Neural progenitor cell (in vitro differentiated cells): ENCODE results near the gene WAC. TPM values are rescaled to one million over a fixed set of nuclear protein-coding genes. Genes with fewer than 3 reads are reported as not detected.

Experiments used
- DNase-seq: peaks from one replicate; pipeline ENCODE4 v3.0.0-alpha.2; 2016; ENCODE audit warnings: low spot score
- H2AFZ ChIP-seq: fragments of 200-600 bp; sonication (generic); replicated peaks from 2 replicates; pipeline ENCODE4 v1.6.1; 2016; ENCODE audit warnings: antibody characterized with exemption
- H3F3A ChIP-seq: fragments of 200-600 bp; sonication (generic); 2 replicates; pipeline ENCODE4 v1.6.1; 2016; ENCODE audit warnings: antibody characterized with exemption, low read depth
- H3K27ac ChIP-seq: fragments of 200-600 bp; sonication (generic); 2 replicates; pipeline ENCODE4 v1.5.1; 2016; ENCODE audit warnings: mild to moderate bottlenecking
- H3K27me3 ChIP-seq: fragments of 200-600 bp; sonication (generic); 2 replicates; pipeline ENCODE4 v1.6.1; 2016; ENCODE audit warnings: mild to moderate bottlenecking, moderate library complexity
- H3K36me3 ChIP-seq: fragments of 200-600 bp; sonication (generic); 2 replicates; pipeline ENCODE4 v1.5.1; 2016
- H3K4me1 ChIP-seq: fragments of 200-600 bp; sonication (generic); 2 replicates; pipeline ENCODE4 v1.6.1; 2016; ENCODE audit warnings: mixed run types
- H3K4me2 ChIP-seq: fragments of 200-600 bp; sonication (generic); 2 replicates; pipeline ENCODE4 v1.6.1; 2016
- H3K4me3 ChIP-seq: fragments of 200-600 bp; sonication (generic); 2 replicates; pipeline ENCODE4 v1.5.1; 2016
- H3K79me2 ChIP-seq: fragments of 200-600 bp; sonication (generic); 2 replicates; pipeline ENCODE4 v1.6.1; 2016; ENCODE audit warnings: low read depth
- H3K9ac ChIP-seq: fragments of 200-600 bp; sonication (generic); 2 replicates; pipeline ENCODE4 v1.6.1; 2016
- H3K9me3 ChIP-seq: fragments of 200-600 bp; sonication (generic); 2 replicates; pipeline ENCODE4 v1.5.1; 2016; ENCODE audit warnings: low read depth
- H4K20me1 ChIP-seq: fragments of 200-600 bp; sonication (generic); 2 replicates; pipeline ENCODE4 v1.6.1; 2016; ENCODE audit warnings: low read depth
- H3K27ac Mint-ChIP-seq: 3 replicates; pipeline ENCODE4 v1.8.0; 2021; ENCODE audit warnings: mixed read lengths
- H3K27me3 Mint-ChIP-seq: 2 replicates; pipeline ENCODE4 v1.8.0; 2022; ENCODE audit warnings: low read depth, mild to moderate bottlenecking, inconsistent platforms, moderate library complexity, mixed read lengths; ENCODE audit not compliant: insufficient read depth
- H3K36me3 Mint-ChIP-seq: 3 replicates; pipeline ENCODE4 v1.8.0; 2021; ENCODE audit warnings: mixed read lengths
- H3K4me1 Mint-ChIP-seq: 3 replicates; pipeline ENCODE4 v1.8.0; 2021; ENCODE audit warnings: mixed read lengths
- H3K4me3 Mint-ChIP-seq: 3 replicates; pipeline ENCODE4 v1.8.0; 2021; ENCODE audit warnings: mild to moderate bottlenecking, moderate library complexity, mixed read lengths
- H3K9me3 Mint-ChIP-seq: 3 replicates; pipeline ENCODE4 v1.8.0; 2020; ENCODE audit warnings: mixed read lengths
- EZH2 ChIP-seq: fragments of 200-600 bp; sonication (generic); IDR thresholded peaks from 2 replicates; pipeline ENCODE4 v1.6.1; 2017; ENCODE audit warnings: antibody characterized with exemption, mild to moderate bottlenecking, moderate library complexity
- EZH2phosphoT487 ChIP-seq: fragments of 200-600 bp; sonication (generic); IDR thresholded peaks from 2 replicates; pipeline ENCODE4 v1.6.1; 2017; ENCODE audit warnings: antibody characterized with exemption
- small RNA-seq: library from RNA; depleted of rRNA; stranded (forward); fragments of <200 nt; gene quantifications from one replicate; pipeline ENCODE3, GENCODE V24; 2015
- total RNA-seq: library from RNA; depleted of rRNA; stranded (reverse); fragments of >200 nt; gene quantifications from 2 replicates; pipeline ENCODE4 v1.2.3, GENCODE V29; 2015; ENCODE audit warnings: low replicate concordance
- TF ChIP-seq, protein P1 (sequence below): fragments of 200-600 bp; sonication (generic); IDR thresholded peaks from 2 replicates; pipeline ENCODE4 v1.5.1; 2017; ENCODE audit warnings: antibody characterized with exemption, mild to moderate bottlenecking

Gene WAC
- total RNA-seq, 1 donor from 2014 or later: 174 TPM

DNA sequence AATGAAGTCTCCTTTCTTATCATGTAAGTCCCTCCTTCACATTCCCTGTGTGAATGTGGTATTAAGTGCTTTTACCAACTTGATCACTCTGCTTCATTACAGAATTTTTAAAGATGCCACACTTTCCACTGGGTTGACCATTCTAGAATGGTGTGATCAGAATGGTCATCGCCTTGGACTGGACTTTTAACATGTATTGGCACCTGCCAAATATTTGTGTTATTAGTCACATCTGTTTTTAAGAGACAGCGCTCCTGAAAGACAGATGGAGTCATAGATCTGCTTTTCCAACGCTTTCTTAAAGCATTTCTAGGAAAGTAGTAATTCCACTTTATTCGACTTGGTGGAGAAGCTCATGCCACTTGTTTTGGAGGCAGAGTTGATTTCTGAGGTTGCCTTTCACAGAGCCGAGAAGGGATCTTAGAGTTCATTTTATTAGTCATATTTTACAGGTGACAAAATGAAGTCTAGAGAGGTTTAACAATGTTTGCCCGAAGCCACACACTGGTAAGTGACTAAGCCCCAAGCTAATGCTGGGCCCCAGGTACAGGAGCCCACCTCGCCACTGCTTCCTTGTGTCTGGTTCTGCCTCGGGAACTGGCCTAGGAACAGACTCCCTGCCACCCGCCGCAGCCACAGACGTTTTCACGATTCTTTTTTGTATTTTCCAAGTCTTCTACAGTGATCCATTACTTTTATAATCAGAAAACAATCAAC lies 134.0 kb downstream of the WAC start:
- no peaks in the 10 kb centered on the region for H3K36me3 ChIP-seq
- Mint-ChIP-seq H3K27ac (no peak overlapping the region), H3K4me3 (no peak overlapping the region), H3K9me3 (peaks cover 4% of the 10 kb centered on the region), H3K27me3 (peaks cover 35% of the 10 kb centered on the region), H3K4me1 (peaks cover 25% of the 10 kb centered on the region), H3K36me3 (no peaks in the 10 kb centered on the region)
- no peak overlapping the region for H2AFZ ChIP-seq
- H3F3A ChIP-seq: no peaks in the 10 kb centered on the region
- H3K4me3 ChIP-seq: no peak overlapping the region
- no peak overlapping the region for H3K9ac ChIP-seq
- no peak overlapping the region for H3K4me2 ChIP-seq
- no peak for DNase-seq
- no peak for TF ChIP-seq EZH2
- no peak overlapping the region for H3K27ac ChIP-seq
- H3K4me1 ChIP-seq: peaks cover 2% of the 10 kb centered on the region
- no peaks in the 10 kb centered on the region for H3K9me3 ChIP-seq
- no peaks in the 10 kb centered on the region for H3K79me2 ChIP-seq
- peaks cover 58% of the 10 kb centered on the region for H3K27me3 ChIP-seq
- no peaks in the 10 kb centered on the region for H4K20me1 ChIP-seq

DNA sequence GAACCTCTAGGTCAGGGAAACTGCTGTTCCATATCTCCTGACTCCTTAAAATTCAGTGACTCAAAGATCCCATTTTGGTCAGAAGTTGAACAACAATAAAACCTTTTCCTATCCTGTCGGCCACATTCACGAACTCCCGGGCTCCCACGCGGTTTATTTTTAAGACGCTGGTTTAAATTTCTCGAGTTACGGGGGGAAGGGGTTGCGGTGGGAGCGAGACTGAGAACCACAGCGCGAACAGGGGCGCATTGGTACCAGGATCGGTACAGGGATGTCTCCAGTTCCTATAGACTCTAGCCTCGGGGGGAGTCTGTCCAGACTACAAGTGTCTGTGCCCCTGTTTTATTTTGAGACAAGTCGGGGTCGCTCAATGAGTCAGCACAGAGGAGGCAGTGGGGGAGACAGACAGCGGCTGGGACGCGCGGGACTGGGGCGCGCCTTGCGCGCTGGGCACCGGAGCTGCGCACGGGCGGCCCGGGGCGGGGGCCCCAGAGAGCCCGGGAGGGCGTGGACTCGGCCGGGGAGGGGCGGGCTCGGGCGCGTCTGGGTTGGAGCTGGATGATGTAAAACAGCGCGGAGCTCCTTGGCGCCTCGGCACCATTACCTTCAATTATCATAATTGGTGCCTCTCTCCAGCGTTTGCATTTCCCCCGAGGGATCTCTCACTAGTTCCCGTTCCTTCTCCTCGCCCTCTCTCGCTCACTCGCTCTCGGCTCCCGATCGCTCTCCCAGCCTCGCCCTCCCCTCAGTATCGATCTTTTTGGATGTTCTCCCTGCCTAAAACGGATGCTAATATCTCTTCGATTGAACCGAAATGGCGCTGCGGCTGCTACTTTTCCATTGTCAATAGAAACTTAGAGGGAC lies 135.7 kb downstream of the WAC start:
- peaks cover 4% of the 10 kb centered on the region for H3K9me3 Mint-ChIP-seq
- no peaks in the 10 kb centered on the region for H3K36me3 Mint-ChIP-seq
- DNase-seq: peak; percentile 75
- peaks cover 36% of the 10 kb centered on the region for H3K27me3 Mint-ChIP-seq
- Histone ChIP-seq H3K4me1 (peaks cover 2% of the 10 kb centered on the region), H3K9ac (no peak overlapping the region), H3F3A (no peaks in the 10 kb centered on the region), H3K79me2 (no peaks in the 10 kb centered on the region), H3K27me3 (peaks cover 75% of the 10 kb centered on the region), H4K20me1 (no peaks in the 10 kb centered on the region), H3K36me3 (no peaks in the 10 kb centered on the region), H3K4me3 (peak overlapping the region; percentile 69), H2AFZ (peak overlapping the region; percentile 100), H3K27ac (no peak overlapping the region), H3K9me3 (no peaks in the 10 kb centered on the region), H3K4me2 (peak overlapping the region; percentile 99)
- peak overlapping the region; percentile 93 for H3K4me3 Mint-ChIP-seq
- H3K27ac Mint-ChIP-seq: no peak overlapping the region
- peaks cover 22% of the 10 kb centered on the region for H3K4me1 Mint-ChIP-seq
- TF ChIP-seq EZH2phosphoT487: peak; percentile 55
- TF ChIP-seq EZH2: peak; percentile 64
- TF ChIP-seq, protein P1, sequence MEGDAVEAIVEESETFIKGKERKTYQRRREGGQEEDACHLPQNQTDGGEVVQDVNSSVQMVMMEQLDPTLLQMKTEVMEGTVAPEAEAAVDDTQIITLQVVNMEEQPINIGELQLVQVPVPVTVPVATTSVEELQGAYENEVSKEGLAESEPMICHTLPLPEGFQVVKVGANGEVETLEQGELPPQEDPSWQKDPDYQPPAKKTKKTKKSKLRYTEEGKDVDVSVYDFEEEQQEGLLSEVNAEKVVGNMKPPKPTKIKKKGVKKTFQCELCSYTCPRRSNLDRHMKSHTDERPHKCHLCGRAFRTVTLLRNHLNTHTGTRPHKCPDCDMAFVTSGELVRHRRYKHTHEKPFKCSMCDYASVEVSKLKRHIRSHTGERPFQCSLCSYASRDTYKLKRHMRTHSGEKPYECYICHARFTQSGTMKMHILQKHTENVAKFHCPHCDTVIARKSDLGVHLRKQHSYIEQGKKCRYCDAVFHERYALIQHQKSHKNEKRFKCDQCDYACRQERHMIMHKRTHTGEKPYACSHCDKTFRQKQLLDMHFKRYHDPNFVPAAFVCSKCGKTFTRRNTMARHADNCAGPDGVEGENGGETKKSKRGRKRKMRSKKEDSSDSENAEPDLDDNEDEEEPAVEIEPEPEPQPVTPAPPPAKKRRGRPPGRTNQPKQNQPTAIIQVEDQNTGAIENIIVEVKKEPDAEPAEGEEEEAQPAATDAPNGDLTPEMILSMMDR: no peak

DNA sequence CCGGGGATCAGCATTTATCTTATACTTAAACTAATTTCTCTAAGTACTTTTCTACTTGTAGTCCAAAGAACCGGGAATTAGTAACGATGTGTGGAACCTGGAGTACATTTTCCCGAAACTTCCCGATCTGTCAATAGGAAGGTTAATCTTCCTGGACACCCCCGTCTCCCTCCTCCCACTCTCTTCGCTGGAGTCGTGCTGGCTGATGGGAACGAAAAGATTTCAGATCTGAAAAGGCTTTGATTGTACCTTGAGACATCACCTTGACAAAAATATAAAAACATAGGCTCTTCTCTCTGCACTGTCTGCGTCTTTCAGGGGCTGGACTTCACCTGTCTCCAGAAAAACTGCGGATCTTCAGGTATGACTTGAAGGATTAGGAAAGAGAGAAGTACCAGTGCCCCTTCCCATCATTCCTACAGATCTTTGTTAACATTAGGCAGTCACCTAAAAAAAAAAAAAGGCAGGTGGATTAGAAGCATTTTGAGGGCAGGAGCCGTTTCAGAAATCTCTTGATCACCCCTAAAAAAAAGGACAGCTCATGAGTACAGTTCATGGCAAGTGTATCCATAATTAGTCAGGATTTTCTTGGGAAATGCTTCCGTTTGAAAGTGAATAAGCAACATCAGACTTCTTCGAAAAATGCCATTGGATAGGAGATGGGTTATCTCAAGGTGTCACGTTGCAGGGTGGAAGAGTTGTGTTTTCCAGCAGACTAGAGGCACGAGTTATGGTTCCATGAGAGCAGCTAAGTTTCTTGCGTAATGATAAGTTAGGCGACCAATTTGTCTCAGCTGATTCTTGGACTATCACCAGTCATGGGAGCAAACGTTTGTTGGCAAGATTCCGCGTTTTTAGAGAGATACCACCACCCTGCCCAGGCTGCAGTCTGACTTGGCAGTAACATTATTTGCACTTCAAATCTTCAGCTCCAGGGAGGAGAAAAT lies 136.6 kb downstream of the WAC start:
- Mint-ChIP-seq H3K4me1 (peaks cover 18% of the 10 kb centered on the region), H3K27ac (no peak overlapping the region), H3K36me3 (no peaks in the 10 kb centered on the region), H3K9me3 (peaks cover 4% of the 10 kb centered on the region), H3K4me3 (peak overlapping the region; percentile 93), H3K27me3 (peaks cover 34% of the 10 kb centered on the region)
- H3K4me2 ChIP-seq: peak overlapping the region; percentile 99
- H3K4me1 ChIP-seq: peaks cover 2% of the 10 kb centered on the region
- TF ChIP-seq EZH2phosphoT487: peak; percentile 25
- TF ChIP-seq, protein P1: no peak
- peaks cover 84% of the 10 kb centered on the region for H3K27me3 ChIP-seq
- no peaks in the 10 kb centered on the region for H3K79me2 ChIP-seq
- no peak overlapping the region for H3K27ac ChIP-seq
- no peaks in the 10 kb centered on the region for H3K9me3 ChIP-seq
- no peaks in the 10 kb centered on the region for H4K20me1 ChIP-seq
- H3K4me3 ChIP-seq: peak overlapping the region; percentile 69
- no peak overlapping the region for H3K9ac ChIP-seq
- DNase-seq: no peak
- no peaks in the 10 kb centered on the region for H3F3A ChIP-seq
- H2AFZ ChIP-seq: peak overlapping the region; percentile 100
- H3K36me3 ChIP-seq: no peaks in the 10 kb centered on the region

Small RNAs within 50 kb of the gene (small RNA-seq; reads per million reads assigned to genes)
- not detected for gene RNU4ATAC6P
- gene RNU6-1067P: not detected

Other genes with a start within 250 kb of the WAC start
- 6.1 and 8.5 TPM in 2 replicates for gene MPP7, start 230.1 kb upstream of the WAC start, total RNA-seq
- 2.2 and 3.2 TPM in 2 replicates for gene BAMBI, start 144.4 kb downstream of the WAC start, total RNA-seq